GM12864 (cell line): ENCODE measurements around the gene CXCL11.

Experiments used
- DNase-seq: peaks from one replicate; pipeline ENCODE4 v3.0.0-alpha.2; 2011; ENCODE audit warnings: low read depth
- H3K4me3 ChIP-seq: 2 replicates; pipeline ENCODE4 v1.5.1; 2011; ENCODE audit warnings: mild to moderate bottlenecking, low read depth, low read length, control low read depth
- TF ChIP-seq, protein P1 (sequence below): IDR thresholded peaks from 2 replicates; pipeline ENCODE4 v1.5.1; 2011; ENCODE audit warnings: low read depth, mild to moderate bottlenecking, moderate library complexity, low read length, control low read depth, inconsistent platforms; ENCODE audit errors: missing control alignments

Gene CXCL11

DNA sequence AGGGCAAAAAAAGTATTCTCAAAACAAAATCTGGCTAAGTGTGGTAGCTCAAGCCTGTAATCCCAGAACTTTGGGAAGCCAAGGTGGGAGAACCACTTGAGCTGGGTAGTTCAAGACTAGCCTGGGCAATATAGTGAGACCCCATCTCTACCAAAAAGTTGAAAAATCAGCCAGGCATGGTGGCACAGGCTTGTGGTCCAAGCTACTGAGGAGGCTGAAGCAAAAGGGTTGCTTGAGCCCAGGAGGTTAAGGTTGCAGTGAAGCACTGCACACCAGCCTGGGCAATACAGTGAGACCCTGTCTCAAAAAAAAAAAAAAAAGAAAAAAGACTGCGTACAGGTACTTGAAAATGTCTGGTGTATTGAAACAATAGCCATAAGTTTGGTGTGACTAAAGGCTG lies 43.4 kb downstream of the CXCL11 start:
- H3K4me3 ChIP-seq = no peak overlapping the region
- TF ChIP-seq, protein P1, sequence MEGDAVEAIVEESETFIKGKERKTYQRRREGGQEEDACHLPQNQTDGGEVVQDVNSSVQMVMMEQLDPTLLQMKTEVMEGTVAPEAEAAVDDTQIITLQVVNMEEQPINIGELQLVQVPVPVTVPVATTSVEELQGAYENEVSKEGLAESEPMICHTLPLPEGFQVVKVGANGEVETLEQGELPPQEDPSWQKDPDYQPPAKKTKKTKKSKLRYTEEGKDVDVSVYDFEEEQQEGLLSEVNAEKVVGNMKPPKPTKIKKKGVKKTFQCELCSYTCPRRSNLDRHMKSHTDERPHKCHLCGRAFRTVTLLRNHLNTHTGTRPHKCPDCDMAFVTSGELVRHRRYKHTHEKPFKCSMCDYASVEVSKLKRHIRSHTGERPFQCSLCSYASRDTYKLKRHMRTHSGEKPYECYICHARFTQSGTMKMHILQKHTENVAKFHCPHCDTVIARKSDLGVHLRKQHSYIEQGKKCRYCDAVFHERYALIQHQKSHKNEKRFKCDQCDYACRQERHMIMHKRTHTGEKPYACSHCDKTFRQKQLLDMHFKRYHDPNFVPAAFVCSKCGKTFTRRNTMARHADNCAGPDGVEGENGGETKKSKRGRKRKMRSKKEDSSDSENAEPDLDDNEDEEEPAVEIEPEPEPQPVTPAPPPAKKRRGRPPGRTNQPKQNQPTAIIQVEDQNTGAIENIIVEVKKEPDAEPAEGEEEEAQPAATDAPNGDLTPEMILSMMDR = no peak
- no peak for DNase-seq

DNA sequence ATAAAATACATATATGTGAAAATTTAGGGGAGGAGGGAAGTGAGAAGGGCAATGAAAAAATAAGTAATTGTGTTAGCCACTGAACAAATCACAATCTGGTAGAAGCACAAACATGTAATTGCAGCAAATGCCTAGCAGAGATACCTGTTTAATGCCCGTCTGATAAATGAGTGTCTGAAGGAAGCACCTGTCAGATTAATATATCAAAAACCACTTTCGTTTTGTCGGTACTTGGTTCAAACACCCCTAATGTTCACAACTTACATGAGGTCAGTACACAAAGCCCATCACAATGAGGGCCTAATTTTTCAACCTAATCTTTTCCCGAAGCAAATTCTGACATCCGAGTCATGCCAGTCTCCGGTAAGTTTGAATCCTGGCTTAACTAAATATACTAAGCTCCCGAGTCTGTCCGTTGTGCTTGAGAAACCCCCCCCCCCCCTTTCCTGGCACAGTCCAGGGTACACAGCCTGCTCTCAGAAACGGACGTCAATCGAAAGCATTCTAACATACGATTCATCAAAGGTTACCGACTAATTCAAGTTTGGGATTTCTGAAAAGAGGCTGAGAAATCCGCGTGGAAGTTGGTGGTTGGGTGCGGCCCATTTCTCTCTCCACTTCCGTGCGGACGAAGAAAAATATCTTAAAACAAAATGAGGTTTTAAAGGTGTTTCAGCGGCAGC lies 45.9 kb downstream of the CXCL11 start:
- H3K4me3 ChIP-seq = peak overlapping the region; percentile 80
- TF ChIP-seq, protein P1 = no peak
- DNase-seq = no peak

DNA sequence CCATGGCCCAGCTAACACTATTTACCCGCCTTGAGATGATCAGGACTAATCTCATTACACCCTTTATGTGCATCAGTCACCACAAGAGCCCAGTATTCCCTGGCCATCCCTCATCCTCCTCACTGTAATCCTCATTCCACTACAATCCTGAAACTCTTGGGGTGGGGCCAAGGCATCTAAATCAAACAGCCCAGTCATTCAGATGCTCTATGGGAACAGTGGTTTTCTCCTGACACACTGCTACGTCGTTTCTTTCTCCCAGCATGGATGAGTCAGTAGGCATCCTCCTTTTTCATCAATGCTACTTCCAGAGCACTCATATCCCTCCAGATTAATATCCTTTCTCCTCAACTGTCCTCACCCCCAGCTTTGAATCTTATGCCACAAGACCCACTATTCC lies 50.8 kb downstream of the CXCL11 start:
- TF ChIP-seq, protein P1 = no peak
- no peak overlapping the region for H3K4me3 ChIP-seq
- DNase-seq = no peak
